OCI-LY3 (cell line): ENCODE measurements around the gene VAV1.

Experiments
- EZH2phosphoT487 ChIP-seq: fragments of 200-600 bp; shearing (Covaris generic); IDR thresholded peaks from 2 replicates; pipeline ENCODE4 v1.6.1; 2018; ENCODE audit warnings: antibody characterized with exemption, mixed run types, low read depth
- TF ChIP-seq, protein P1 (sequence below): fragments of 200-600, 300-600 bp; sonication (generic); IDR thresholded peaks from 2 replicates; pipeline ENCODE4 v1.5.1; 2014; ENCODE audit warnings: antibody characterized with exemption, low read length, low read depth

DNA sequence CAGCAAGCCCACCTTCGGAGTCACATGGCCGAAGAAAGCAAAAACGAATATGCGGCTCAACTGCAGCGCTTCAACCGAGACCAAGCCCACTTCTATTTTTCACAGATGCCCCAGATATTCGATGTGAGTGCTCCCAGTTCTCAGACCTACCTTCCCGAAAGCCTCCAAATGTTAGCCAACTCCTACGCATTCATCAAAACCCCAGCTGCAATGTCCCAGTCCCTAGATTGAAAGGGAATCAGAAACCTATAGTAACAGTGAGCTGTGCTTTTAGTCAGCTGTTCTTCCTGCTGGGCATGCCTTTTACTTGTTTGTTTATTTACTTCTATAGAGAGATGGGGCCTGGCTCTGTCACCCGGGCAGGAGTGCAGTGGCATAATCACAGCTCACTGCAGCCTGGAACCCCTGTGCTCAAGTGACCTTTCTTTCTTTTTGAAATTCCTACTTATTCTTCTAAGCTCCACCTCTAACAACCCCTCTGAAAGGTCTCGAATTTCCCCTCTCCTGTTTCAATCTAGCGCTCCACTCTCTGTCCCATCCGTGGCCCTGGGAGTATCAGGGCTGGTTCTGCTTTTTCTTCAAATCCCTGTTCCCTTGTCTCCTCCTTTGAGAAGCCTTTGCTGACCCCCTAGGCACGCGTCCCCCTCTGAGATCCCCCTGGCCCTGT lies 28.7 kb upstream of the VAV1 start:
- TF ChIP-seq, protein P1, sequence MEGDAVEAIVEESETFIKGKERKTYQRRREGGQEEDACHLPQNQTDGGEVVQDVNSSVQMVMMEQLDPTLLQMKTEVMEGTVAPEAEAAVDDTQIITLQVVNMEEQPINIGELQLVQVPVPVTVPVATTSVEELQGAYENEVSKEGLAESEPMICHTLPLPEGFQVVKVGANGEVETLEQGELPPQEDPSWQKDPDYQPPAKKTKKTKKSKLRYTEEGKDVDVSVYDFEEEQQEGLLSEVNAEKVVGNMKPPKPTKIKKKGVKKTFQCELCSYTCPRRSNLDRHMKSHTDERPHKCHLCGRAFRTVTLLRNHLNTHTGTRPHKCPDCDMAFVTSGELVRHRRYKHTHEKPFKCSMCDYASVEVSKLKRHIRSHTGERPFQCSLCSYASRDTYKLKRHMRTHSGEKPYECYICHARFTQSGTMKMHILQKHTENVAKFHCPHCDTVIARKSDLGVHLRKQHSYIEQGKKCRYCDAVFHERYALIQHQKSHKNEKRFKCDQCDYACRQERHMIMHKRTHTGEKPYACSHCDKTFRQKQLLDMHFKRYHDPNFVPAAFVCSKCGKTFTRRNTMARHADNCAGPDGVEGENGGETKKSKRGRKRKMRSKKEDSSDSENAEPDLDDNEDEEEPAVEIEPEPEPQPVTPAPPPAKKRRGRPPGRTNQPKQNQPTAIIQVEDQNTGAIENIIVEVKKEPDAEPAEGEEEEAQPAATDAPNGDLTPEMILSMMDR = no peak
- no peak for TF ChIP-seq EZH2phosphoT487
